GM21717 (cell line): ENCODE data around the gene PTOV1.

Experiments
- ATAC-seq: cut with Tn5 transposase; IDR thresholded peaks from one replicate; pipeline ENCODE4 v1.9.1; 2021; ENCODE audit warnings: mild to moderate bottlenecking, moderate library complexity; ENCODE audit not compliant: unreplicated experiment

Gene PTOV1

DNA sequence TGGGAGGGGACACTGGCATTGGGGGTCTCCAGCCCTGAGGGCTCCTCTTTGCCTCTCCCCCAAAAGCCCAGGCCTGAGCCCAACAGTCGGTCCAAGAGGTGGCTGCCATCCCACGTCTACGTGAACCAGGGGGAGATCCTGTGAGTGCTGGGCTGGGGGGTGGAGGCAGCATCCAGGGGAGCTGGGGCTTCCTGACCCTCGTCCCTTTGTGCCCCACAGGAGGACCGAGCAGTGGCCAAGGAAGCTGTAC is 6.8 kb downstream of the PTOV1 start:
- ATAC-seq: no peak

- ATAC-seq: no peak
These were observed 7.4 kb downstream of the PTOV1 start for GRCh38 chr19:49858088-49858985.

DNA sequence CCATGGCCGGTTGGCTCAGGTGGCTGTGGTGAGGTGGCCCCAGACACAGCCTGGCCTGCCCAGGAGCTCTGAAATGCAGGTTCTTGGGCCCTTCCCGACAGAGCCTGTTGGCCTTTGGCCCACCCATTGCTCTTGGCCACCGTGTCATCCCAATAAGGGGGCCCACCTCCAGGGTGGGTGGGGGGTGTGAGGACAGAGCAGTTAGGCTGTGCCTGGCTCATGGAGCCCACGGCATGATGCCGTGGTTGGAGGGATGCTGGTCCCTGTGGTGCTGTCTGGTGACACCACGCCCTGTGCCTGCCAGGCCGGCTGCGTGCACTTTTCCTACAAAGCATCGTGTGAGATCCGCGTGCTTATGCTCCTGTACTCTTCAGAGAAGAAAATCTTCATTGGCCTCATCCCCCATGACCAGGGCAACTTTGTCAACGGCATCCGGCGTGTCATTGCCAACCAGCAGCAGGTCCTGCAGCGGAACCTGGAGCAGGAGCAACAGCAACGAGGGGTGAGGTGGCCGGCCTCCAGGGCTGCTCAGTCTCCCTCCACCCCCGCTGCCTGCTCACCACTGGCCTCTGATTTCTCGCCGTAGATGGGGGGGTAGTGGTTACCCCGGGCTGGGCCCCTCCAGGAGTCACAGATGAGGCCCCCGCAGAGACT is 8.8 kb downstream of the PTOV1 start:
- ATAC-seq: no peak

DNA sequence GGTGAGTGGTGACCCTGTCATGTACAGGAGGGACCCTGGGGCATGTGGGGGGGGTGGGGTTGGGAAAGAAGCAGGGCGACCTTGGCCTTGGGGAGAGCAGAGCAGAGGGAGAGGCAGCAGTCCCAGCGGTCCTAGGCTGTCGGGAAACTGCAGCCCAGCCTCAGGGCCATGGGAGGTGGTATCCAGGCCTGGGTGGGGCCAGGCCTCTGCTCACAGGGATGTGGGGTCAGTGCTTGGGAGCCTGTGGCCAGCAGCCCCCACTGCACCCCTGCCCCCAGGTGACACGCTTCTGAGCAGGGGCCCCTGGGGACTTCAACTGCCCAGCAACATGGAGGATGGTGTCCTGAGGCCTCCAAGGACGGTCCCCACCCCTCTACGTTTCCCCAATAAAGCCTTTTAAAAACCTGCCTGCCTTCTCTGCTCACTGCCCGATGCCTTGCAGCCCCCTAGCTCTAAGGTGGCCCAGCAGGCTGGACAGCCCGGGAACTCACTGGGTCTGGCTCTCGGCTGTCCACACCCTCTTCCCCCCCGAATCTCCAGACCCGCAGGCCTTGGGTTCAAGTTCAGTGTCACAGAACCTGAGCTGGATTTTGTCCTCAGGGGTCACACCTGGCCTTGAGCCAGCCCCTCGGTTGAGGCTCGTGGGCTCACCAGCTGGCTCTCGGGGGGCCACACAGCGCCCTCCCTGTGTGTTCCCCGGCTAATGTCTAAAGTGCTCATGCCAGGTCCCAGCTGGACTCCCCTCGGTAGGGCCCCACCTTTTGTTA is 9.6 kb downstream of the PTOV1 start:
- ATAC-seq: no peak

GRCh38 chr19:49861107-49861506 is 10.1 kb downstream of the PTOV1 start:
- ATAC-seq: no peak

- ATAC-seq: no peak
These were observed 10.8 kb downstream of the PTOV1 start for GRCh38 chr19:49861541-49862378.

DNA sequence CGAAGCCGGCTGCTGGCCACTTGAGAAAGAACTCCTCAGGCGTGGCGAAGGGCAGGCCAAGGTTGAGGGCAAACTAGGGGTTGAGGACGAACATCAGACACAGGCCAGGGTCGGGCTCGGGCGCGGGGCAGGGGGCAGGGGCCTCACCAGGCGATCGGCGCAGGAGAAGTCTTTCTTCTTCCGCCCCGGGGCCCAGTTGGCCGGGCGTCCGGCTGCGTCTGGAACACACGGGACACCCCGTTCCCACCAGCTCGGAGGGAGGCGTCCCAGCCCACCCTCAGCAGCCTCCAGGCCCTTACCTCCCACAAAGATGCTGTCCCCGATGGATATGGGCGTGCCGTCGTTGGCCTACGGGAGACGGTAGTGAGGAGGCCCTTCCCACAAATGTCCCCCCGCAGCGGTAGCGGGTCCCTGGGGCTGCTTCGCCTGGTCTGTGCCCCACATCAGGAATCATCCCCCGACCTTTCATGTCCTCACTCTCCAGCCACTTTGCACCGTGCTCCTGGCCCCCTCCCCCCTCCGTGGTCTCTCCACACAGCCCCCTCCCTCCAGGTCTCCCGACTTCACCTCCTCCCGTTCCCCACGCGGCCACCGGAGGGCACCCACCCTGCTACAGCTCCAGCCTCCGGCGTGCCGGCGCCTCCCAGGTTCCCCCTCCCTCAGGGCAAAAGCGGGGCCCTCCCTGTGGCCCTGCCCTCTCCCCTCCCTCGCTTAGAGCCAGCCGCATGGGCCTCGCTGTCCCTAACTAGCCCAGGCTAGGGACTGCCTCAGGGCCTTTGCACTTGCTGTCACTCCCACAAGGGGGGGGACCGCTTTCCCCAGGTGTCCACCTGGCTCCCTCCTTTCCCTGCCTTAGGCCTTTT is 11.7 kb downstream of the PTOV1 start:
- no peak for ATAC-seq

DNA sequence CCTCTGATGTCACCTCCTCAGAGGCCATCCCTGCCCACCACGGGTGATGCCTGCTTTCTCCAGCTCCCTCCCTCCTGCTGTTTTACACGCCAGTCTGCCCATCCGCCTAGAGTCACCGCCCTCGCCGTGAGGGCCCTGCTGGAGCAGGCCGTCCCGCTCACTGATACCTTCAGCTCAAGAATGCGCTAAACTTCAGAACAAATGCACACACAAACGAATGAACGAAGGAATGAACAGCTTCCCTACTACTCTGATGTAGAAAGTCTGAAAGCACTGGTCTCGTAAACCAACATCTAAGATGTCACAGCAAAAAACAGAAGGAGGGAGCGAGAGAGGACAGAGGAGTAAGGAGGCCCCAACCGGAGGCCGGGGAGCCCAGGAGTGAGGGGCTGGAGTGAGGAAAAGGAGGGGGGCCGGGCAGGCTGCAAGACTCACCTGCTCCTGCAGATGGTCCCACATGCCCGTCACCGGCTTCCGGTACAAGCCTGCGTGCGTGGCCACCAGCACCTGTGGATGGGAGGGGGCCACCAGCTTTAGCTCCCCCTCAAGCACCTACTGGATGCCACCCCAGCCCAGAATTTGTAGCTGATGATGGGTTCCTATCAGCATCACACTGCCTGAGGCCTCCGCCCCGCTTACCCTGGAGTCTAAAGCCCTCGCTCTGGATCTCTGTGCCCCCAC is 12.4 kb downstream of the PTOV1 start:
- ATAC-seq: no peak

- no peak for ATAC-seq
These were observed 13.0 kb downstream of the PTOV1 start for GRCh38 chr19:49863935-49864320.

GRCh38 chr19:49864890-49865289 is 13.9 kb downstream of the PTOV1 start:
- ATAC-seq: no peak

- ATAC-seq: peak; percentile 25
These were observed 16.2 kb downstream of the PTOV1 start, which contains the start of gene PNKP for GRCh38 chr19:49866933-49867782. Gene PNKP (minus strand): TSS chr19:49867576. CDS start chr19:49867204, 372 bp downstream.

- peak; percentile 5 for ATAC-seq
These were observed 18.1 kb downstream of the PTOV1 start for GRCh38 chr19:49869009-49869483.

GRCh38 chr19:49869484-49870308 is 18.7 kb downstream of the PTOV1 start:
- peak; percentile 60 for ATAC-seq

DNA sequence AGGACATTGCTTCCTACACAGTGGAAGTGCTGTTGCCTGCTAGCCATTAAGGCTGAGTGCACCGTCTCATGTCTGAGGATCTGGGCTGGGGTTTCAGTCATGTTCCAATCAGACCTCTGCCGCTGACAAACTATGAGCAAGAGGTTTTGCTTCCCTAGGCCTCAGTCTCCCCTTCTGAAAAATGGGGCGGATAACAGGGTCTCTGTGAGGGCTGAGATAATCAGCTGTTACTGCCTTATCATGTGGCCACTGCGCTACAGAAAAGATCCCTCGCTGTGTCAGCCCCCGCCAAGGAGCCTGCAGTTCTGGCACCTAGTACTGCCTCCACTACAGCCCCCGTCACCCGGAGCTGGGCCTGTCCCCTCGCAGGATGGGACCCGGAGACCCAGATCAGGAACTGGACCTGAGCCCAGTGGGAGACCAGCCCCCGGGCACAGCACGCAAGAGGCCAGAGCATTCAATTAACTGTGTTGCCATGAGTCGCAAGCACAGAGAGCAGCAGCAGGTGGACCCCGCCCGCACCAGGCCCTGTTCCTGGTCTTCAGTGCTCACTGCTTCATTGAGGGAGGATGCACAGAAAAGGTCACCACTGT is 19.4 kb downstream of the PTOV1 start:
- ATAC-seq: no peak

GRCh38 chr19:49871349-49871985 is 20.5 kb downstream of the PTOV1 start:
- ATAC-seq: no peak
